ENCODE measurements around the gene INPP4B. TPM values are rescaled to one million over a fixed set of nuclear protein-coding genes. Genes with fewer than 3 reads are reported as not detected.

Gene INPP4B
- total and polyA plus RNA-seq, 3 donors from 2014 or later: 23.2 to 64.5 (median 55.2) TPM

GRCh38 chr4:142776026-142776425, 70.1 kb downstream of the INPP4B start:
- intact Hi-C loops (cut with DNase I; ENCODE audit: low total_unique reads): no loop called here
- DNase-seq: no peak
- no peaks in the 10 kb centered on the region for H3K36me3 ChIP-seq (ENCODE audit: low read depth, missing control alignments)
- no peaks in the 10 kb centered on the region for H3K4me1 ChIP-seq
- no peak overlapping the region for H3K27ac ChIP-seq
- no peaks in the 10 kb centered on the region for H3K9me3 ChIP-seq
- H3K27me3 ChIP-seq: no peaks in the 10 kb centered on the region
- TF ChIP-seq CTCF (IDR thresholded peaks at IDR 0.05) (no peak), POLR2A (IDR thresholded peaks at IDR 0.05) (no peak)
- no peak overlapping the region for H3K4me3 ChIP-seq
- WGBS, 2 donors: 67 to 73% methylated on average over 2 of the region's 2 CpGs

GRCh38 chr4:142773505-142773904, 72.6 kb downstream of the INPP4B start:
- WGBS, 2 donors: 83 to 91% methylated on average over 2 of the region's 2 CpGs
- no peak for TF ChIP-seq POLR2A (IDR thresholded peaks at IDR 0.05)
- TF ChIP-seq CTCF (IDR thresholded peaks at IDR 0.05): no peak

GRCh38 chr4:142762280-142762679, 83.8 kb downstream of the INPP4B start:
- H3K9me3 ChIP-seq: no peaks in the 10 kb centered on the region
- no peak overlapping the region for H3K4me3 ChIP-seq
- 88 to 92% methylated on average over 2 of the region's 2 CpGs for WGBS, 2 donors
- intact Hi-C loops (cut with DNase I; ENCODE audit: low total_unique reads): no loop called here
- H3K36me3 ChIP-seq (ENCODE audit: low read depth, missing control alignments): no peaks in the 10 kb centered on the region
- TF ChIP-seq POLR2A (IDR thresholded peaks at IDR 0.05): no peak
- TF ChIP-seq CTCF (IDR thresholded peaks at IDR 0.05): no peak
- DNase-seq: no peak
- H3K27me3 ChIP-seq: no peaks in the 10 kb centered on the region
- no peak overlapping the region for H3K27ac ChIP-seq
- H3K4me1 ChIP-seq: no peaks in the 10 kb centered on the region

More at GRCh38 chr4:142773505-142773904, 72.6 kb downstream of the INPP4B start:
- Histone ChIP-seq H3K27ac (no peak overlapping the region), H3K27me3 (no peaks in the 10 kb centered on the region), H3K4me1 (no peaks in the 10 kb centered on the region), H3K4me3 (no peak overlapping the region), H3K36me3 (ENCODE audit: low read depth, missing control alignments) (no peaks in the 10 kb centered on the region), H3K9me3 (no peaks in the 10 kb centered on the region)
- intact Hi-C loops (cut with DNase I; ENCODE audit: low total_unique reads): no loop called here
- DNase-seq: no peak

- no peak overlapping the region for H3K27ac ChIP-seq
- no peaks in the 10 kb centered on the region for H3K36me3 ChIP-seq (ENCODE audit: low read depth, missing control alignments)
Measured at GRCh38 chr4:142752202-142752786, 93.8 kb downstream of the INPP4B start.

More at GRCh38 chr4:142752202-142752786, 93.8 kb downstream of the INPP4B start:
- no peak for DNase-seq
- intact Hi-C loops (cut with DNase I; ENCODE audit: low total_unique reads): no loop called here
- TF ChIP-seq CTCF (IDR thresholded peaks at IDR 0.05) (no peak), POLR2A (IDR thresholded peaks at IDR 0.05) (no peak)
- WGBS, 2 donors: 41 to 42% methylated on average over 6 of the region's 6 CpGs
- H3K4me1 ChIP-seq: no peaks in the 10 kb centered on the region
- no peaks in the 10 kb centered on the region for H3K27me3 ChIP-seq
- no peak overlapping the region for H3K4me3 ChIP-seq
- H3K9me3 ChIP-seq: no peaks in the 10 kb centered on the region

Data from testis (tissue), 3 donors.